HG03520 (cell line): ENCODE measurements around the gene C11orf54.
A peak's percentile ranks its signal among the peaks of the same experiment; 100 is the strongest.
"Not testable (repeated sequence)": the region's sequence is repeated elsewhere in the genome, so short reads cannot be mapped to it uniquely, and the experiment has no call there.

Experiments
- ATAC-seq: cut with Tn5 transposase; IDR thresholded peaks from one replicate; pipeline ENCODE4 v1.9.1; 2021; ENCODE audit warnings: mild to moderate bottlenecking, moderate library complexity; ENCODE audit not compliant: unreplicated experiment

The C11orf54 gene

DNA sequence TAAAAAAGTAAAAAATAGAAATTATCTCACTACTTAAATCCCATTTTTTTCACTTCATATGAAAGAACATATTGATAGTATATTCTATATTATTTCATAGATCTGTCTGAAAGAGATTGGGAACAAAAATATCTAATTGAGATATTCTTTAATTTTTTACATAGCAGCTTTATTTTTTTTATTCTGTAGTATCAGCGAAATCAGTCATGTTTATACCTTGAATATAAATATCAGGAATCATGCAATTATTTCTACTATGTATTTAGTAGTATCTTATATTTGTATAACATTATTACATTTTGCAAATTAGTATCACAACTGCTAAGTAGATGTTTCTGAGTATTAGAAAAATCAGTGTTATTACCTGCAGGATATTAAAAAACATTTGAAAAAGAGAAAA is 20.4 kb downstream of the C11orf54 start:
- no peak for ATAC-seq

DNA sequence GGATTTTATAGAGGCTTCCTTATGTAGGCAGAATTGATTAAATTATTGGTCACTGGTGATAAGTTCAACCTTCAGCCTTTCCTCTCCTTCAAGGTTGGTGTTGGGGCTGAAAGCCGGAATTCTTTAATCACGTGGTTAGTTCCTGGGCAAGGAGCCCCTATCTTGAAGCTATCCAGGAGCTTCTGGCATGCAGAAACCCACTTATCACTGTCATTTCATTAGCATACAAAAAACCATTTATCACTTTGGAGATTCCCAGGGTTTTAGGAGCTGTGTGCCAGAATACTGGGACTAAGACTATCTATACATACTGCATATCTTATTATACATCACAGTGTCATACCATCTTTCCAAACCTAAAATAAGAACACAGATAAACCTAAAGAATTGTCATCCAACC is 24.1 kb downstream of the C11orf54 start:
- no peak for ATAC-seq

DNA sequence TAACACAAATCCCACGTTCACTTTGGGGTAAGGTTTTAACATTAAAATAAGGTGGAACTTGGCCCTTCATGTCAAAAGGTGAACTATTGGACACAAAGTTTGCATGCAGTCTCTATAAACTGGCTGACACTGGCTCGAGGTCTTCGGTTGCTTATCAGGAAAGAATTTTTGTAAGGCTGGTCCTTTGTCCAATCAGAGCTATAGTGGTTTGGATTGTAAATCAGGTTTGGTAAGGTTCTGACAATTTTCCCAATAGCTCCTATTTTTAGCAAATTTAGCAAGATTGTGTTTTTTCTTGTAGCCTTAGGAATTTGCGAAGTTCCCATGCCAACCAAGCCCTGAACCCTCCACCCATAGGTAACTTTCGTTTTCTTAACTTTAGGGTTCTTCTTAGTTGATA is 25.0 kb downstream of the C11orf54 start:
- ATAC-seq: no peak

DNA sequence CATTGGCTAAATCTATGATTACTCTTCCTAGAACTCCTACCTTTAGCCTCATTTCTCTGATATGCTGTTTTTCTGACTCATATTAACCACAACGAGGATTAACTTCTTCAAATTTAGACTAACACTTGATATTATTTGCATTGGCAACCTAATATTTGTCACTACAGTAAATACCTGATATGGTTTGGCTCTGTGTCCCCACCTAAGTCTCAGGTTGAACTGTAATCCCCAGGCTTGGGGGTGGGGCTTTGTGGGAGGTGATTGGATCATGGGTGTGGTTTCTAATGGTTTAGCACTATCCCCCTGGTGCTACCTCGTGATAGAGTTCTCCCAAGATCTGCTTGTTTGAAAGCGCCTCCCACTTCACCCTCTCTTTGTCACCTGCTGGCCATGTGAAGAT is 25.5 kb downstream of the C11orf54 start:
- ATAC-seq: no peak

DNA sequence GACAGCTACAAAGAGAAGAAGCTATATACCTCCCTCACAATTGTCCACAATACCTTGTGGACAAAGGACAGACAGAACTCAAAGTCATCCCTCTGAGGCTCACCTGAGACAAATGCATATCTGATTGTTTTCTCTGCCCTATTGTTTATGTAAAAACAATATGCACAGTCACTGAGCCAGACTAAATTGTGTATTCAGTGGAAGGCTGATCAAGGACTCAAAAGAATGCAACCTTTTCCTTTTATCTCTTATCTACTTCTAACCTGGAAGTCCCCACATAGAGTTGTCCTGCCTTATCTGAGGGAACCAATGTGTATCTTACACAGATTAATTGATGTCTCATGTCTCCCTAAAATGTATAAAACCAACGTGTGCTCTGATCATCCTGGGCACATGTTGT is 28.7 kb downstream of the C11orf54 start:
- no peak for ATAC-seq

DNA sequence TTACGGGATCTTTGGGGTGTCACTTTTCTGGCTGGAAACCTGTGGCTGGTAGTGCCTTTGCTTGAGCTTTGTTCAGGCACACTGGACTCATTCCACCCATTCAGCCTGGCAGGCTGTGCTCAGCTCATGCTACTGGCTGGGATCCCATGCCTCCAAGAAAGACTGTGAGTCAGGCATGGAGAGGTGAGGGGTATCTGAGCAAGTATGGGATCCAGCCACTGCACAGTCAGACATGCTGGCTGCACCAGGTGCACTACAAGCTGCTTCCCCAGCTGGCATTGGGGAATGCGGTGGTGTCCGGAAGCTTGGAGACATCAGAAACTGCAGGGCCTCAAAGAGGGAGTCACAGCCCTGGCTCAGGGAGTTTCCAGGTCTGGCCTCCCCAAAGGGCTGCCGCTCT is 30.7 kb downstream of the C11orf54 start:
- ATAC-seq: no peak

DNA sequence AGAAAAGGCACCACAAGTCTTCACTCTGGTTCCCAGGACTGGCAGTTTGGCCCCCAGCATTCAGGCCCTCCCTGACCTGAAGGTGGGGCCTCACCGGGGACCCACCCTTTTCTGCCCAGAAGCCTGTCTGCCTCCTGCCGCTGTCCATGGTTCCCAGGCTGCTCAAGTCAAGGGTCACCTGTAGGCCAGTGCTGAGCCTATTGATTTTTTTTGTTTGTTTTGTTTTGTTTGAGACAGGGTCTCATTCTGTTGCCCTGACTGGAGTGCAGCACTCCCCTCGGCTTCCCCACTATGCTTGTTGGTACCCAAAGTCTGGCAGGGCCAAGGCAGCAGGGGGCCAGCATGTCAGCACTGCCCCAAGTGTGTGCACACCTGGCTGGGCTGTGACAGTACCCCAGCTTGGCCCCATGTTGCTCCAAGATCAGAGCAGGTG is 31.6 kb downstream of the C11orf54 start:
- no peak for ATAC-seq

DNA sequence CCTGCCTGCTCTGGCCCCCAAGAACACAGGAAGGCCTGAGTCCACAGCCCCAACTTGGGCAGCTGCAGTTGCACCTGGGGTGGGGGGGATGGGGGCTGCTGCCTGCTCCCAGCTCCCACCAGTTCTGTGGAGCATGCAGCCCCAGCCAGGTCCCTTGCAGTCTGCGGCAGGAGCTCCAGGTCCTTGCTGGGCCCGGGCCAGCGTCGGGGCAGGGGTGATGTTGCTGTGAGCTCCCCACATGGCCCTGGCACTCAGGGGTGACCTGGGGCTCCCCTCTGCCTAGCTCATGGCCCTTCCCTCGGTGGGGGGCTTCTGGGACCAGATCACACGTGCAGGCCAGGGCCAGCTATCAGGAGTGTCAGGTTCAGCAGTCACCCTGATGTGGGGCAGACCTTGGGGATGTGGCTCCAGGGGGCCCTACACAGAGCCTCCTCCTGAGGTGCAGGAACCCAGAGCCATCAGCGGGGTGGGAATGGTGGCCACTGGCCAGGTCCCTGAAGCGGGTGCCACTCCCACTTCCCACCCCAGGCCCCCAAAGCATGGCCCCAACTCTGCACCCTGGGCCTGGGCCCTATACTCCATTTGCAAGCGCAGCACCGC is 32.2 kb downstream of the C11orf54 start:
- no peak for ATAC-seq

DNA sequence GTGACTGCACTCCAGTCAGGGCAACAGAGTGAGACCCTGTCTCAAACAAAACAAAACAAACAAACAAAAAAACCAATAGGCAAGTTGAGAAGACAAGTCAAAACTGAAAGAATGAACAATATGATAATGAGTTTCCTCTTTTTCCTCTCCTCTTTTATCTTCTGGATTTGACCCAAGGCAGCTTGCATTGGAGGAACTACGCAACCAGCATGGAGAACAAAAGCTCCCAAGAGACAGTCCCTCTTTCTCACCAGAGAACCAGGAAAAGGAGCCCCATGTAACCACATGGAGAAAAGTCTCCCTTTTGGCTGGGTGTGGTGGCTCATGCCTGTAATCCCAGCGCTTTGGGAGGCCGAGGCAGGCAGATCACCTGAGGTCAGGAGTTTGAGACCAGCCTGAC is 33.1 kb downstream of the C11orf54 start:
- ATAC-seq: not testable (repeated sequence)

DNA sequence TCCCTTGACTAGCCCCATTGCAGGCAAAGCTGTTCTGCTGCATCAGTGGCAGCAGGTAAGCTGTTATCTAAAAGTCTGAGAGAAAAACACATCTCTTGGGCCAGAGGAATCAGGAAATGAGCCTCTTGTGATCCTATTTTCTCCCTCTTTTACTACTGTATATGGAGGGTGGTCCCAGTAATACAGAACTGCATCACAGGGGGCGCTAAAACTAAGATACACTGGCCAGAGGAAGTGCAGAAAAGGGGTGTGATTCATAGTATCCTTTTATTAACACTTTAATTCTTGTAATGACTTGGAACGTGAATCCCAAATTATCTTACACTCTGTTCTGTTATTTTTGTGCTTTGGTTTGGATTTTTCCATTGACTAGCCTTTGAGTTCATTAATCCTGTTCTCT is 33.8 kb downstream of the C11orf54 start:
- no peak for ATAC-seq

DNA sequence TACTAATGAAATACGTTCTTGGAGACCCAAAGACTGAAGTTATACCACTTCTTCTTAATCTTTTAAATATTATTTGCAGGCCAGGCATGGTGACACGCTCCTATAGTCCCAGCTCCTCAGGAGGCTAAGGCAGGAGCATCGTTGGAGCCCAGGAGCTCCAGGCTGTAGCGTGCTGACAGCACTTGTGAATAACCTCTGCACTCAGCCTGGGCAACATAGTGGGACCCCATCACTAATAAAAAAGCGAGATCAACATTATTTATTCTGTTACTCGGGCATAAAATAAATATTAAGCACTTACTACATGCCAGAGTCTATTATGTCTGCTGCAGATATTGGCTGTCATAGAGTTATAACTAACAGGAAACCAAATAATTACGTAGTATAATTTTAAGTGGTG is 41.9 kb downstream of the C11orf54 start:
- ATAC-seq: no peak

DNA sequence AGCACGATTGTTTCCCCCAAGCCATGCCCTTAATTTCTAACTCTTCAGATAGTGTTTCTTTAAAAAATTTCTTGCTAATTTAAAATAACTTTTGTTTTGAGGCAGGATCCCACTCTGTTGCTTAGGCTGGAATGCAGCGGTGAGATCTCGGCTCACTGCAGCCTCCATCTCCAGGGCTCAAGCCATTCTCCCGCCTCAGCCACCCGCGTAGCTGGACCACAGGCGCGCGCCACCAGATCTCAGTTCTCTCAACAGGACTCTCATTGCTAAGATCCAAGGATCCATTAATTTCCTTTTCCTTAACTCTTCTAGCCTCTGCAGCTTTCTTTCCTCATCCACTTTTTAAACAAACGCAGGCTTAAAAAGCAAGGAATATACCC is 42.3 kb downstream of the C11orf54 start:
- ATAC-seq: peak; percentile 38

DNA sequence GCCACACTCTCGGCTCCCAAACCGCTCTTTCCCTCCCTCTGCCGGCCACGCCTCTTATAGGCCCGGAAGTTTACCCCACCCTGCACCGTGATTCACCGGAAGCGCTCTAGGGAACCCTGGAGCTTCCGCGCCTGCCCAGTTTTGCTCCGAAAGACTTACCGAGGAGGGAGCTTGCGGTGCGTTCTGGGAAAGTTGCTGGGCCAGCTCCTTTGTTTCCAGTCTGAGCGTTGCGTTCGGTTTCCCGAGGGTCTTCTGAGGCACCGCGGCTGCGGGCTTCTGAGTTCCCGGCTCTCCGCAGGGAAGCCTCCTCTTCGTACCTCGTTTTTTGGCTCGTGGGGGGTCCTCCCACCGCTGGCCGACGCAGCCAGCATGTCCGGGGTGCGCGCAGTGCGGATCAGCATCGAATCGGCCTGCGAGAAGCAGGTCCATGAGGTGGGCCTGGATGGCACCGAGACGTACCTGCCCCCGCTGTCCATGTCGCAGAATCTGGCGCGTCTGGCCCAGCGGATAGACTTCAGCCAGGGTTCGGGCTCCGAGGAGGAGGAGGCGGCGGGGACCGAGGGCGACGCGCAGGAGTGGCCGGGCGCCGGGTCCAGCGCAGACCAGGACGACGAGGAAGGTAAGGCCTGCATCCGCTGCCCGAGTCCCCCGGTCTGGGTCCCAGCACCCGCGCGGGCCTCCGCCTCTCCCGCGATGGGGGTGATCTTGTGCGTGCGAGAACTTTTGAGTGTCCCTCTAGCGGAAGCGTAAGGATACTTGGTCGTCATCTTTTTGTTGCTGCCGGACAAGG is 42.9 kb downstream of the C11orf54 start, which contains the start of gene MED17:
TSS of gene MED17 (plus strand) at position 138 of the 790 bp plus-strand sequence. CDS start at position 370, 232 bp downstream.
- peak; percentile 95 for ATAC-seq

DNA sequence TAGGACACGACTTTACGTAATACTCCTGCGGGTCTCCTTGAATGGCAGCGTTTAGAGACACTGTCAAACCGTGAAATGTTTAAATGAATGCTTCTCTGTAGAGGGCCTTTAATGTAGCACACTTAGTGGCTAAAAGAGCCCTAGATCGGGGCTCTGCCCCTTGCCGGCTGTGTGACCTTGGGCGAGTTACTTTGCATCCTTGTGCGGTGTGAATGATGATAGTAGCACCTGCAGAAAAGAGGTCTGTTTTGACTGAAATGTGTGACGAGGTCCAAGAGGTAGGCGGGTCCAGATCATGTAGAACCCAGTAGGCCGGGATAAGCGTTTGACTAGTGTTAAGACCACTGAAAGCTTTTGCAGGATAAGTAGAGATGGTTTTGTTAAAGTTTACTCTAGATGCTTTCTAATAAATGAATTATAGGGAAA is 43.5 kb downstream of the C11orf54 start:
- ATAC-seq: peak; percentile 36

DNA sequence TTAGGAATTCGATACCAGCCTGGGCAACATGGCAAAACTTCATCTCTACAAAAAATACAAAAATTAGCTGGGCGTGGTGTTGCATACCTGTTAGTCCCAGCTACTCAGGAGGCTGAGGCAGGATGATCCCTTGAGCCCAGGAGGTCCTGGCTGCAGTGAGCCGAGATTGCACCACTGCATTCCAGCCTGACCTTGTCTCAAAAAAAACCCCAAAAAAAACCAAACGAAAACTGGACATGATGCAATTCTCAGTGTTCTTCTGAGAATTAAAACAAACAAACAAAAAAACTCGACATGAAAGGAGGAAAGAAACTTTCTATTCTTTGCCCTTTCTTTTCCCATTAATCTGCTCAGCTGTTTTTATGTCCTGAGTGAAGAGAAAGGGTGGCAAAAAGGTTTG is 50.0 kb downstream of the C11orf54 start:
- no peak for ATAC-seq

DNA sequence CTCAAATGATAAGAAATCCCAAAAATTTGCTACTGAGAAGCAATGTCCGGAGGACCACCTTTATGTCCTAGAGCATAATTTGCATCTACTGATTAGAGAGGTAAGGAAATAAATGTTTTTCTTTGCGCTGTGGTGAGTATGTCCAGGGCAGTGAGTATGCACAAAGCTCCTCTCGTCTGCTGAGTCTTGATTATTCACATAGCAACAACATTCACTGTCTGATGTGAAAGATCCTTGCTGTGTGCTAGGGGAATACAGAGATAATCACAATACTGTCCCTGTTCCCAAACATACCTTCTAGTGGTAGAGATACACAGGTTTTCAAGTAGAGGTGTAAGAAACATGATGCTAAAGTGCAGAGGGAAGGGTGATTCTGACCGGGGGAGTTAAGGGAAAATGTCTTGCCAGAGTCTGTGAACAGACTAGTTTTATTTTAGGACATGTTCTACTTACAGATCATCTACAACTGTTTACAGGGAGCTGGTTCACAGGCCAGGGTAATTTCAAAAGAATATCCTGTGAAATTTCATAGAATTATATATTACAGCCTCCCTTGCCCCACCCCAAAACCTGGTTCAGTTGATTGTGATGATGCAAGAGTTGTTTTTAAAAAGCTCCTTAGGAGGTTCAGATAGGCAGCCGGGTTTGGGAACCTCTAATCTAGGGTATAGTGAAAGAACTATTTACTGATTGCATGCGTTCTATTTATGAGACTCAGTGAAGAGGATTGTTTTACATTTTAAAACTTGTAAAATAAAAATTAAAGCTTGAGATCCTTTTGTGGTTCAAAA is 55.2 kb downstream of the C11orf54 start:
- no peak for ATAC-seq

DNA sequence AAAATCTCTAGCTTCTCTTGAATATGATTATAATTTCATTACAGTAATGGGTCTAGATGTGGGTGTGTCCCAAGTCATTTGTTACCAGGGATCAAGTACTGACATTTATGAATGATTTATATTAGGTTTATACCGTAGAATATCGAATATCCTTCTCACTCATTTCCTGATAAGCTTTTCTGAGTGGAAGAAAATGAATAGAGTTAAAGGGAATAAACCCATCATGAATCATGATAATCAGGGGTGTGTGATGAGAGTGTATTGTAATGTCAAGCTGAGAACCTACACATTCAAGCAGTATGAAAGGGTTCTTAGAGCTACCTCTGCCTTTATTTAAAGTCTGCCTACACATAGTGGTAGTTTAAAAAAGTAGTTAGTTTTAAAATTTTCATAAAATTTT is 59.9 kb downstream of the C11orf54 start:
- no peak for ATAC-seq

DNA sequence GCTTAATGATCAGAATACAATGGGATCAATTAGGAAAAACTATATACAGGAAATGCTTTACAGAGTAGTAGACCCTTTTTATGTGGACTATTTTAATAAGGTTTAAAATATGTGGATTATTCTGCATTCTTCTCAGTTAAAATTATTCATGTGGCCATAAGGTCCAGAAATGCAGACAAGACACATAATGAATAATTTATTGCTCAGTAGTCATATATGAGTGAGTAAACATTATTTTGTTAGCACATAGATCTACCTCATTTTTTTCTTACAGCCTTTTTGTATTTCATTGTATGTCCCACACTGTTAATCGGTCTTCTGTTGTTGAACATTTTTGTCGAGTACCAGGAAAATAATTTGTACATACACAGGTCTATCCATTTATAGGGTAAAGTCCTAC is 63.4 kb downstream of the C11orf54 start:
- ATAC-seq: no peak

DNA sequence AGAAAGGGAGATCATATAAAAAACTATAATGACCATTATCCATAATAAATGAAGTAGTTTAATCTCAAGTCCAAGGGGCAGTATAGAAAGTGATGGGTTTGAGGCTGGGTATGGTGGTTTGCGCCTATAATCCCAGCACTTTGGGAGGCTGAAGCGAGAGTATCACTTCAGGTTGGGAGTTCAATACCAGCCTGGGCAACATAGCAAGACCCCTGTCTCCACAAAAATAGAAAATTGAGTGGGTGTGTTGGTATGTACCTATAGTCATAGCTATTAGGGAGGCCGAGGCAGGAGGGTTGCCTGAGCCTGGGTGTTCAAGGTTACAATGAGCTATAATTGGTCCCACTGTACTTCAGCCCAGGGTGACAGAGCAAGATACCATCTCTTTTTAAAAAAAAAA is 66.5 kb downstream of the C11orf54 start:
- ATAC-seq: no peak

DNA sequence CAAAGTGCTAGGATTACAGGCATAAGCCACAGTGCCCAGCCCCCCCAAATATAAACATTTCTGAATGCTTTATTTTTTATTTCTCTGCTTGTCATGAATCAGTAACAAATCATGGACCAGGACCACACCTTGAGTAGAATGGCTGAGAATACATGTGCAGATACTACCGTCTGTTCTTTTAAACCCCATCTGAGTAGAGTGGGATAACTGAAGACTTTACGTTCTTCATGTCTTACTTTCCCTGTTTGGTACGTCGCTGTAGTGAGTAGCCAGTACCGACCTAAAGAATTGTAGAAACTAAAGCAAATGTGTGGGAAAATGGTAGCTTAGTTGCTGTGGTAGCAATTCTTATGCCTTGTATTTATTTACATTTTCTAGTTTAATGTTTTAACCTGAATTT is 72.5 kb downstream of the C11orf54 start:
- ATAC-seq: no peak
